ENCODE data around the gene WIPF2. TPM values are rescaled to one million over a fixed set of nuclear protein-coding genes. Genes with fewer than 3 reads are reported as not detected.
"Not testable (repeated sequence)": the region's sequence is repeated elsewhere in the genome, so short reads cannot be mapped to it uniquely, and the experiment has no call there.

WIPF2 gene
- total RNA-seq, 1 experiment from 2014 or later, result 30.4 TPM

DNA sequence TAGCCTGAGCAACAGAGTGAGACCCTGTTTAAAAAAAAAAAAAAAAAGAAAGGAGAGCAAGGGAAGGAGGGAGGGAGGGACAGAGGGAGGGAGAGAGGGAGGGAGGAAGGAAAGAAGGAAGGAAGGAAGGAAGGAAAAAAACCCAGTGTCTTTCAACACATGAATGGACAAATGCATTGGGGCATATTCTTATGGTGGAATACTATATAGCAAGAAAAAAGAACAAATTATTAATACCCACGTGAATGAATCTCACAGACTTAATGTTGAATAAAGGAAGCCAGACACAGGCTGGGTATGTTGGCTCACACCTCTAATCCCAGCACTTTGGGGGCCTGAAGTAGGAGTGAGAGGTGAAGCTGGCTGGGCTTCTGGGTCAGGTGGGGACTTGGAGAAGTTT is 21.6 kb upstream of the WIPF2 start:
- no peaks in the 10 kb centered on the region for H3K27me3 ChIP-seq (ENCODE audit: insufficient read depth, low read length)
- TF ChIP-seq FOSL1 (IDR thresholded peaks at IDR 0.05; ENCODE audit: low read depth) (no peak), TCF7L2 (IDR thresholded peaks at IDR 0.05; ENCODE audit: borderline replicate concordance, extremely low read depth, insufficient read depth, insufficient read length) (no peak), ZFX (IDR thresholded peaks at IDR 0.05) (no peak), SRF (IDR thresholded peaks at IDR 0.05; ENCODE audit: low read depth) (no peak), EGR1 (IDR thresholded peaks at IDR 0.05; ENCODE audit: low read depth) (no peak), JUND (IDR thresholded peaks at IDR 0.05) (no peak), YY1 (IDR thresholded peaks at IDR 0.05; ENCODE audit: extremely low read depth, insufficient replicate concordance, low read depth, low read length) (no peak), EZH2phosphoT487 (IDR thresholded peaks at IDR 0.05; ENCODE audit: borderline replicate concordance) (no peak), SIN3A (IDR thresholded peaks at IDR 0.05; ENCODE audit: low read depth) (no peak), POLR2A (IDR thresholded peaks at IDR 0.05; ENCODE audit: borderline replicate concordance, extremely low read depth, insufficient read depth, insufficient read length) (no peak), ELF1 (IDR thresholded peaks at IDR 0.05; ENCODE audit: borderline replicate concordance, low read depth) (no peak), SP1 (IDR thresholded peaks at IDR 0.05; ENCODE audit: low read depth) (no peak), RAD21 (IDR thresholded peaks at IDR 0.05; ENCODE audit: low read depth) (no peak), CEBPB (IDR thresholded peaks at IDR 0.05; ENCODE audit: low read depth) (no peak)
- TF ChIP-seq, protein P1, sequence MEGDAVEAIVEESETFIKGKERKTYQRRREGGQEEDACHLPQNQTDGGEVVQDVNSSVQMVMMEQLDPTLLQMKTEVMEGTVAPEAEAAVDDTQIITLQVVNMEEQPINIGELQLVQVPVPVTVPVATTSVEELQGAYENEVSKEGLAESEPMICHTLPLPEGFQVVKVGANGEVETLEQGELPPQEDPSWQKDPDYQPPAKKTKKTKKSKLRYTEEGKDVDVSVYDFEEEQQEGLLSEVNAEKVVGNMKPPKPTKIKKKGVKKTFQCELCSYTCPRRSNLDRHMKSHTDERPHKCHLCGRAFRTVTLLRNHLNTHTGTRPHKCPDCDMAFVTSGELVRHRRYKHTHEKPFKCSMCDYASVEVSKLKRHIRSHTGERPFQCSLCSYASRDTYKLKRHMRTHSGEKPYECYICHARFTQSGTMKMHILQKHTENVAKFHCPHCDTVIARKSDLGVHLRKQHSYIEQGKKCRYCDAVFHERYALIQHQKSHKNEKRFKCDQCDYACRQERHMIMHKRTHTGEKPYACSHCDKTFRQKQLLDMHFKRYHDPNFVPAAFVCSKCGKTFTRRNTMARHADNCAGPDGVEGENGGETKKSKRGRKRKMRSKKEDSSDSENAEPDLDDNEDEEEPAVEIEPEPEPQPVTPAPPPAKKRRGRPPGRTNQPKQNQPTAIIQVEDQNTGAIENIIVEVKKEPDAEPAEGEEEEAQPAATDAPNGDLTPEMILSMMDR (IDR thresholded peaks at IDR 0.05 in 2 of 3, conservative IDR thresholded peaks at IDR 0.05 in 1 of 3; ENCODE audit: borderline replicate concordance in 1 of 3, insufficient read depth in 1 of 3, low read depth in 2 of 3, low read length in 2 of 3), result no peak
- TF ChIP-seq, protein P2, sequence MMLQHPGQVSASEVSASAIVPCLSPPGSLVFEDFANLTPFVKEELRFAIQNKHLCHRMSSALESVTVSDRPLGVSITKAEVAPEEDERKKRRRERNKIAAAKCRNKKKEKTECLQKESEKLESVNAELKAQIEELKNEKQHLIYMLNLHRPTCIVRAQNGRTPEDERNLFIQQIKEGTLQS (IDR thresholded peaks at IDR 0.05), result no peak
- TF ChIP-seq, protein P3, sequence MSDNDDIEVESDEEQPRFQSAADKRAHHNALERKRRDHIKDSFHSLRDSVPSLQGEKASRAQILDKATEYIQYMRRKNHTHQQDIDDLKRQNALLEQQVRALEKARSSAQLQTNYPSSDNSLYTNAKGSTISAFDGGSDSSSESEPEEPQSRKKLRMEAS (IDR thresholded peaks at IDR 0.05), result no peak
- TF ChIP-seq, protein P4, sequence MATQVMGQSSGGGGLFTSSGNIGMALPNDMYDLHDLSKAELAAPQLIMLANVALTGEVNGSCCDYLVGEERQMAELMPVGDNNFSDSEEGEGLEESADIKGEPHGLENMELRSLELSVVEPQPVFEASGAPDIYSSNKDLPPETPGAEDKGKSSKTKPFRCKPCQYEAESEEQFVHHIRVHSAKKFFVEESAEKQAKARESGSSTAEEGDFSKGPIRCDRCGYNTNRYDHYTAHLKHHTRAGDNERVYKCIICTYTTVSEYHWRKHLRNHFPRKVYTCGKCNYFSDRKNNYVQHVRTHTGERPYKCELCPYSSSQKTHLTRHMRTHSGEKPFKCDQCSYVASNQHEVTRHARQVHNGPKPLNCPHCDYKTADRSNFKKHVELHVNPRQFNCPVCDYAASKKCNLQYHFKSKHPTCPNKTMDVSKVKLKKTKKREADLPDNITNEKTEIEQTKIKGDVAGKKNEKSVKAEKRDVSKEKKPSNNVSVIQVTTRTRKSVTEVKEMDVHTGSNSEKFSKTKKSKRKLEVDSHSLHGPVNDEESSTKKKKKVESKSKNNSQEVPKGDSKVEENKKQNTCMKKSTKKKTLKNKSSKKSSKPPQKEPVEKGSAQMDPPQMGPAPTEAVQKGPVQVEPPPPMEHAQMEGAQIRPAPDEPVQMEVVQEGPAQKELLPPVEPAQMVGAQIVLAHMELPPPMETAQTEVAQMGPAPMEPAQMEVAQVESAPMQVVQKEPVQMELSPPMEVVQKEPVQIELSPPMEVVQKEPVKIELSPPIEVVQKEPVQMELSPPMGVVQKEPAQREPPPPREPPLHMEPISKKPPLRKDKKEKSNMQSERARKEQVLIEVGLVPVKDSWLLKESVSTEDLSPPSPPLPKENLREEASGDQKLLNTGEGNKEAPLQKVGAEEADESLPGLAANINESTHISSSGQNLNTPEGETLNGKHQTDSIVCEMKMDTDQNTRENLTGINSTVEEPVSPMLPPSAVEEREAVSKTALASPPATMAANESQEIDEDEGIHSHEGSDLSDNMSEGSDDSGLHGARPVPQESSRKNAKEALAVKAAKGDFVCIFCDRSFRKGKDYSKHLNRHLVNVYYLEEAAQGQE (IDR thresholded peaks at IDR 0.05; ENCODE audit: low read depth), result no peak
- intact Hi-C loops (cut with micrococcal nuclease), result no loop called here
- no peaks in the 10 kb centered on the region for H3K9me3 ChIP-seq (ENCODE audit: control insufficient read depth in 1 of 2, insufficient read depth in 1 of 2, low read depth in 1 of 2, low read length in 2 of 2)
- CTCF ChIA-PET, result no interaction called here
- H3K4me3 ChIP-seq (replicated peaks in 1 of 2; ENCODE audit: low read depth in 1 of 2, low read length in 2 of 2), result no peak overlapping the region
- no peak overlapping the region for H3K27ac ChIP-seq (ENCODE audit: low read depth, low read length)
- H3K9me2 ChIP-seq (ENCODE audit: insufficient read depth), result no peaks in the 10 kb centered on the region
- peaks cover 13 to 21% of the 10 kb centered on the region in 2 experiments for H3K4me1 ChIP-seq (ENCODE audit: control insufficient read depth in 1 of 2, insufficient read depth in 2 of 2, low read length in 2 of 2)
- H3K9ac ChIP-seq (ENCODE audit: low read length), result no peak overlapping the region
- H3K36me3 ChIP-seq (ENCODE audit: control insufficient read depth in 1 of 2, insufficient read depth in 2 of 2, low read length in 2 of 2), result no peaks in the 10 kb centered on the region
- no peaks in the 10 kb centered on the region for H3K79me2 ChIP-seq (ENCODE audit: insufficient read depth, low read length)
- BruUV-seq (replicated peaks), result no TSS peak
- no peak overlapping the region for H3K4me2 ChIP-seq (ENCODE audit: low read length)
- RAD21 ChIA-PET (ENCODE audit: low non-redundant PET in 1 of 2, low total read pairs in 2 of 2, uncharacterized antibody in 2 of 2, unreplicated experiment in 2 of 2), result no interaction called here
- no peak for ATAC-seq
- H4K20me1 ChIP-seq (ENCODE audit: insufficient read depth), result no peaks in the 10 kb centered on the region
- POLR2A ChIA-PET, result no interaction called here
- H2AFZ ChIP-seq (ENCODE audit: low read depth, low read length, poor library complexity, severe bottlenecking), result no peak overlapping the region
- no peak for DNase-seq (ENCODE audit: low read depth, low spot score)

DNA sequence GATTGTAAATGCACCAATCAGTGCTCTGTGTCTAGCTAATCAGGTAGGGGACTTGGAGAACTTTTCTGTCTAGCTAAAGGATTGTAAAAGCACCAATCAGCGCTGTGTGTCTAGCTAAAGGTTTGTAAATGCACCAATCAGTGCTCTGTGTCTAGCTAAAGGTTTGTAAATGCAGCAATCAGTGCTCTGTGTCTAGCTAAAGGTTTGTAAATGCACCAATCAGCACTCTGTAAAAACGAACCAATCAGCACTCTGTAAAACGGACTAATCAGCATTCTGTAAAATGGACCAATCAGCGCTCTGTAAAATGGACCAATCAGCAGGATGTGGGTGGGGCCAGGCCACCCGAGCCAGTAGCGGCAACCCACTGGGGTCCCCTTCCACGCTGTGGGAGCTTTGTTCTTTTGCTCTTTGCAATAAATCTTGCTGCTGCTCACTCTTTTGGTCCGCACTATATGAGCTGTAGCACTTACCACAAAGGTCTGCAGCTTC is 21.1 kb upstream of the WIPF2 start:
- H3K79me2 ChIP-seq (ENCODE audit: insufficient read depth, low read length), result not testable (repeated sequence)
- CTCF ChIA-PET, result interaction anchor here (1.5 kb wide), 1 partner anchor 20 kb away, joined by 3 read pairs; no protein-coding TSS in a partner anchor

More for the DNA sequence above, 21.1 kb upstream of the WIPF2 start:
- H2AFZ ChIP-seq (ENCODE audit: low read depth, low read length, poor library complexity, severe bottlenecking); DNase-seq (ENCODE audit: low read depth, low spot score); H3K9ac ChIP-seq (ENCODE audit: low read length); H3K36me3 ChIP-seq (ENCODE audit: control insufficient read depth in 1 of 2, insufficient read depth in 2 of 2, low read length in 2 of 2); intact Hi-C loops (cut with micrococcal nuclease); H3K4me2 ChIP-seq (ENCODE audit: low read length); BruUV-seq (replicated peaks); H3K4me3 ChIP-seq (replicated peaks in 1 of 2; ENCODE audit: low read depth in 1 of 2, low read length in 2 of 2); H3K27ac ChIP-seq (ENCODE audit: low read depth, low read length); H4K20me1 ChIP-seq (ENCODE audit: insufficient read depth); POLR2A ChIA-PET; H3K9me2 ChIP-seq (ENCODE audit: insufficient read depth); H3K9me3 ChIP-seq (ENCODE audit: control insufficient read depth in 1 of 2, insufficient read depth in 1 of 2, low read depth in 1 of 2, low read length in 2 of 2); ATAC-seq; H3K27me3 ChIP-seq (ENCODE audit: insufficient read depth, low read length): not testable (repeated sequence)
- RAD21 ChIA-PET (ENCODE audit: low non-redundant PET in 1 of 2, low total read pairs in 2 of 2, uncharacterized antibody in 2 of 2, unreplicated experiment in 2 of 2), result interaction anchor here in 1 of 2 experiments (1.0 kb wide), 1 partner anchor 157 kb away, joined by 3 read pairs; no protein-coding TSS in a partner anchor
- peaks cover 13 to 21% of the 10 kb centered on the region in 2 experiments for H3K4me1 ChIP-seq (ENCODE audit: control insufficient read depth in 1 of 2, insufficient read depth in 2 of 2, low read length in 2 of 2)

Measured in HCT116 (cell line).